Vagina (tissue), 2 donors: ENCODE measurements around the gene TBC1D10B.

Source experiments
- CTCF ChIP-seq, 3 experiments: fragments of 450-650 bp in 2 of 3; fragments of 200-600 bp in 1 of 3; sonication (generic) in 1 of 3; IDR thresholded peaks; one replicate each; pipeline ENCODE4 v1.5.1; 2017 to 2019; ENCODE audit warnings: antibody characterized with exemption in 3 of 3, mild to moderate bottlenecking in 2 of 3, moderate library complexity in 2 of 3
- POLR2A ChIP-seq, 2 donors: fragments of 450-650 bp; IDR thresholded peaks; one replicate each; pipeline ENCODE4 v1.6.1; 2017; ENCODE audit warnings: antibody characterized with exemption in 2 of 2, mild to moderate bottlenecking in 2 of 2, moderate library complexity in 2 of 2
- POLR2AphosphoS5 ChIP-seq, 2 donors: sonication (generic); formaldehyde crosslinking; IDR thresholded peaks; one replicate each; pipeline ENCODE4 v1.9.0; 2017; ENCODE audit warnings: antibody characterized with exemption in 2 of 2, mild to moderate bottlenecking in 2 of 2, low read depth in 1 of 2; ENCODE audit not compliant: insufficient read depth in 1 of 2

GRCh38 chr16:30414159-30414558, 43.9 kb upstream of the TBC1D10B start:
- TF ChIP-seq CTCF (IDR thresholded peaks at IDR 0.05): no peak
- TF ChIP-seq POLR2A (IDR thresholded peaks at IDR 0.05): no peak
- TF ChIP-seq POLR2AphosphoS5 (IDR thresholded peaks at IDR 0.05; ENCODE audit: insufficient read depth in 1 of 2, low read depth in 1 of 2): no peak
